HCEC 1CT (cell line): Measurements from ENCODE around the gene ANKRD13A.
A peak's percentile ranks its signal among the peaks of the same experiment; 100 is the strongest.
"Not testable (repeated sequence)": the region's sequence is repeated elsewhere in the genome, so short reads cannot be mapped to it uniquely, and the experiment has no call there.

Source experiments
- DNase-seq: peaks from one replicate; pipeline ENCODE4 v3.0.0-alpha.2; 2017

The ANKRD13A gene

GRCh38 chr12:110049034-110049433 is 49.8 kb downstream of the ANKRD13A start:
- not testable (repeated sequence) for DNase-seq

DNA sequence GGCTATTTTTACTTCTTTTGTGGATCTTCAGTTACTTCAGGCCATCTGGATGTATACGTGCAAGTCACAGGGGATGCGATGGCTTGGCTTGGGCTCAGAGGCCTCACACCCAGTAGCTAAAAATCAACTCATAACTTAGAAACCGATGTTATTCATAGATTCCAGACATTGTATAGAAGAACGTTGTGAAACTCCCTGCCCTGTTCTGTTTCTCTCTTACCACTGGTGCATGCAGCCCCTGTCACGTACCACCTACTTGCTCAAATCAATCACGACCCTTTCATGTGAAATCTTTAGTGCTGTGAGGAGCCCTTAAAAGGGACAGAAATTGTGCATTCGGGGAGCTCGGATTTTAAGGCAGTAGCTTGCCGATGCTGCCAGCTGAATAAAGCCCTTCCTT is 50.4 kb downstream of the ANKRD13A start:
- DNase-seq, result not testable (repeated sequence)

- no peak for DNase-seq
Measured at GRCh38 chr12:110050927-110051326, 51.7 kb downstream of the ANKRD13A start.

- DNase-seq, result peak; percentile 95
Measured at GRCh38 chr12:110055375-110056352, 56.4 kb downstream of the ANKRD13A start.

DNA sequence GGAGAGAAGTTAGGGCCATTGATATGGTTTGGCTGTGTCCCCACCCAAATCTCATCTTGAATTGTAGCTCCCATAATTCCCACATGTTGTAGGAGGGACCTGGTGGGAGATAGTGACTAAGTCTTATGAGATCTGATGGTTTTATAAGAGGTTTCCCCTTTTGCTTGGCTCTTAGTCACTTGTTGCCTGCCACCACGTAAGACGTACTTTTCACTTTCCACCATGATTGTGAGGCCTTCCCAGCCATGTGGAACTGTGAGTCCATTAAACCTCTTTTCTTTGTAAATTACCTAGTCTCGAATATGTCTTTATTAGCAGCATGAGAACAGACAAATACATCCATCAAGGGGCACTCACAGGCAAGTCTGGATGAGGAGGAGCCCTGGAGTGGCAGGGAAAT is 57.4 kb downstream of the ANKRD13A start:
- DNase-seq, result not testable (repeated sequence)

- no peak for DNase-seq
Measured at GRCh38 chr12:110058875-110059615, 59.8 kb downstream of the ANKRD13A start.

DNA sequence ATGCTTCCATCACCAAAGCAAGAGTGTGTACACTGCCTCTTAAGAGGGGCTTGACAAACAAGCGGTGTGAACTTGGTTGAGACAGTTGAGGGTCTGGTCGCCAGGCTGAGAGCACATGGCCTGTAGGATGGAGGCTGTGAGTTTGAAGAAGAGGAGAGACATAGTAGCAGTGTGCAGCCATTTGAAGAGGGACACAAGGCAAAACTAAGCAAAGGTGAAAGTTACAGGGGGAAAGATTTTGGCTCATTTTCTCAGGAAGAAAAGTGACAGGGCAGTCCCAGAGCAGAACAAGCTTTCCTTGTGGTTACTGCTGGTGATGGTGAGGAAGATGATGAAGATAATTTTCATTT is 60.4 kb downstream of the ANKRD13A start:
- DNase-seq, result no peak

- no peak for DNase-seq
Measured at GRCh38 chr12:110062241-110062640, 63.0 kb downstream of the ANKRD13A start.

DNA sequence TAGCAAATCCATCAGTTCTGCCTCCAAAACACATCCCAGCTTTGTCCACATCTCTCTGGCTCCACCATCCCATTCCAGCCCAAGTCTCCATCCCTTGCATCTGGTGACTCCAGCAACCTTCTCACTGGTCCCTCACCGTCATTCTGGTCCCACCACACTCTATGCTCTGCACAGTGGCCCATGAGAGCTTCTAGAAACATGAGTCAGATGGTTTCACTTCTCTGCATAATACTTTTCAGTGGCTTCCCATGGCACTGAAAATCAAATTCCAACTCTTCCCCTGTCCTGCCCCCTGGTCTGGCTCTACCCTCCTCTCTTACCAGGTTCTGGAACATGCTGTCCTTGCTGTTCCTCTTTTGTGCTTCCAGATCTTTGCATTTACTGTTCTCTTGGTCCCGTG is 66.3 kb downstream of the ANKRD13A start:
- no peak for DNase-seq

DNA sequence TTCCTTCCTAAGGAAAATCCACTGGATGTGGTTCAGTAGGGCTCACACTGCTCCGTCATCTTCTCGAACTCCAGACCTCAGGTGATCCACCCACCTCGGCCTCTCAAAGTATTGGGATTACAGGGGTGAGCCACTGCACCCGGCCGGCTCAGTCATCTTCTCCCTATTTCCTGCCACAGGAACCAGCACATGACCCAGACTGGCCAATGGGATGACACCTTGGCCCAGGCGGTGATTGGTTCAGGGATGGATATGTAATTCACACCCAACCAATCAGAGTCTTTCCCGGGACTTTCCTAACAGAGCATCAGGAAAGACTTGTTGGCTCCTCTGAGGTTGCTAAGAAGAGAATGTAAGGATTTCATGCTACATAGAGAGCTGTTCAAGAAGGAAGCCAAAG is 68.3 kb downstream of the ANKRD13A start:
- DNase-seq, result no peak

DNA sequence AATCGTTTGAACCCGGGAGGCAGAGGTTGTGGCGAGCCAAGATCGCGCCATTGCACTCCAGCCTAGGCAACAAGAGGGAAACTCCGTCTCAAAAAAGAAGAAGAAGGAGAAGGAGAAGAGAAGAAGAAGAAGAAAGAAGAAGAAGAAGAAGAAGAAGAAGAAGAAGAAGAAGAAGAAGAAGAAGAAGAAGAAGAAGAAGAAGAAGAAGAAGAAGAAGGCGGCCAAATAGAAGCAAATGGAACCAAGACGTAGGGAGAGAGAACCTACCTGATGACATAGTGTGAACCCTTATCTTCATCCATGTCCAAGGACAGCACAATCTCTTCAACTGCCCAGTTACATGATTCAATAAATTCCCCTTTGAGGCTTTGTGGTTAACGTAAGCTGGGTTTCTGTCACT is 68.9 kb downstream of the ANKRD13A start:
- not testable (repeated sequence) for DNase-seq

- no peak for DNase-seq
Measured at GRCh38 chr12:110068654-110069053, 69.4 kb downstream of the ANKRD13A start.

DNA sequence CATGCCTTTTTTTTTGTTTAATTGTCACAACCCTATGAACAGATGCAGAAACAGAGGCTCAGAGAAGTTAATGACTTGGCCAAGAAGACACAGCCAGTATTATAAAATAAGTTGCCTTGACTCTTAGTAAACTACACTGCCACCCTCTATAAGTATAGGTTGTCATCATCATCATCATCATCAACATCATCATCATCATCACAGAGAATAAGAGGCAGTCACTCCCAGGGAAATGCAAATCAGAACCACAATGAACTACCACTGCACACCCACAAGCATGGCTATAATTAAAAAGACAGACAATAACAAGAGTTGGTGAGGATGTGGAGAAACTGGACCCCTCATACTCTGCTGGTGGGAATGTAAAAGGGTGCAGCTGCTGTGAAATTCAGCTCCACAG is 72.3 kb downstream of the ANKRD13A start:
- no peak for DNase-seq

DNA sequence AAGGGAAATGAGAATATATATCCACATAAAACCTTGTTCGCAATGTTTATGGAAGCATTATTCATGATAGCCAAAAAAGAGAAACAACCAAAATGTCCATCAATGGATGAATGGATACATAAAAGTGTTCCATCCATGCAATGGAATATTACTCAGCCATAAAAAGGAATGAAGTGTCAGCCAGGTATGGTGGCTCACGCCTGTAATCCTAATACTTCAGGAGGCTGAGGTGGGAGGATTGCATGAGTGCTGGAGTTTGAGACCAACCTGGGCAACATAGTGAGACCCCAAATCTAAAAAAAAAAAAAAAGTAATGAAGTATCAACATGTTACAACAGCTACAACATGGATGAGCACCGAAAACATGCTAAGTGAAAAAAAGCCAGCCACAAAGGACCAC is 72.7 kb downstream of the ANKRD13A start:
- no peak for DNase-seq

- DNase-seq, result not testable (repeated sequence)
Measured at GRCh38 chr12:110072636-110073035, 73.4 kb downstream of the ANKRD13A start.

DNA sequence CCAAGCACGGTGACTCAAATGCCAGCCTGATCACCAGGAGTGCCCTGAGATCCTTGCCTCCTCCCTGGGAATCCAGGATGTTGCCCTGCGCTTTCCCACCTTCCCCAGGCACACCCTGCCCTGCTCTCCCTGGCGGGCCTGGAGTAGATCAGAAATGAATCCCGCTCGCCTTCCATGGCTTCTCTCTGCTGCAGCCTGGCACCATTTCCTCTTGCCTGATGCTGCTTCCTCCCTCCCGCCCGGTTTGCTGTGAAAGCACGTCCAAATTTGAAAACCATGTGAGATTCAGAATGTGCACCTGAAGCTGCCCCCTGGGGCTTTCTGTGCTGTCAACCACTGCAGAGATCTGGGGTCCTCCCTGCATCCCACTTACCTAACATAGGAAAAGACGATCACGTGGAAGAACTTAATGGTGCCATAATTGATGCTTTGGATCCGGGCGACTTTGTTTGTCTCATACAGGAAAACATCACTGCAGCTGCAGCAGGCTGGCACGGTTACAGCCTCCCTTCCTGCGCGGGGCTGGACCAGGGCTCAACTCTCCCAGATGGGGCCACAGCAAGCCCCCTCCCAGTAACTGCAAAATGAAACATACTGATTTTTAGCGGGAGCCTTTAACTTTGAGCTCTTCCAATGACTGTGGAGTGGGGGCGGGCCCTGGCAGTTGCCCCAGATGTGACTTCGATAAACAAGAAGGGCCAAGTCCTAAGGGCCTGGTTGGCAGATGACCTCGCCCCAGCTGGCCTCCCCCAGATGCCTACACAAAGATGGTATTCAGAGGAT is 74.0 kb downstream of the ANKRD13A start:
- no peak for DNase-seq

GRCh38 chr12:110074089-110074488 is 74.9 kb downstream of the ANKRD13A start:
- DNase-seq, result no peak

GRCh38 chr12:110075880-110076279 is 76.7 kb downstream of the ANKRD13A start:
- no peak for DNase-seq

- no peak for DNase-seq
Measured at GRCh38 chr12:110077800-110078199, 78.6 kb downstream of the ANKRD13A start.

DNA sequence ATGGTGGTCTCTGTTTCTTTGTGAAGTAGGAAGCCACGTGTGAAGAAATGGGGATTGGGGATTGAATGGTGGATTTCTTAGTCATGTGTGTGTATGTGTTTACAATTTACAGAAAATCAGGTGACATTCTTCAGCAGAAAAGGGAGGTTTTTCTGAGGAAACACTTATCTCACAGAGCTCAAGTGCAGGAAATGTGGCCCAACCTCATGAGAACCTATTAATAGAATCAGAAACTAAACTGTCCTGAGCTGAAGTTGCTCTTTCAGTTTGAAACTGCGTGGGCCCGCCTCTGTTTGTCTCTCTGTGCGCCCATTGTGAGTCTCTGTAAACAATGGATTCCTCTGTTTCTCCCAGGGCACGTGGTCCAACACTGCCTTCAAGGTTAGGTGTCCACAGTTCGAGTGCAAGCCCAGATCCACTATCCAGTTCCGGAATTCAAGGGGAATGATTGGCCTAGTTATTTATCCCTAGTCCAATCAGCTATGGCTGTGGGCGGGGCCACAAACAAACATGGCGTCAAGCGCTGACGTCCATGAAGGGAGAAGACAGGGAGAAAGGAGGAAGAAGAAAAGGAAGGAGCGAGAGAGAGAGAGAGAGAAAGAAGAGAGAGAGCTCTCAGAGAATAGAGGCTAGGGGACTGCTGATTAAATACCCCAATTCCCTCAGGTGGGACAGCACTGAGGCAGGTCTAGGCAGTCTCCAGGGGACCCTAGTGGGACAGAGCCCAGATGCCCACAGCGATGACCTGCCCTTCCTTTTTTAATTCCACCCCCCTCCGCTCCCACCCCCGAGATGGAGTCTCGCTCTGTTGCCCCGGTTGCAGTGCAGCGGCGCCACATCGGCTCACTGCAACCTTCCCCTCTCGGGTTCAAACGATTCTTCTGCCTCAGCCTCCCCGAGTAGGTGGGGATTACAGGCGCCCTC is 80.5 kb downstream of the ANKRD13A start:
- no peak for DNase-seq

DNA sequence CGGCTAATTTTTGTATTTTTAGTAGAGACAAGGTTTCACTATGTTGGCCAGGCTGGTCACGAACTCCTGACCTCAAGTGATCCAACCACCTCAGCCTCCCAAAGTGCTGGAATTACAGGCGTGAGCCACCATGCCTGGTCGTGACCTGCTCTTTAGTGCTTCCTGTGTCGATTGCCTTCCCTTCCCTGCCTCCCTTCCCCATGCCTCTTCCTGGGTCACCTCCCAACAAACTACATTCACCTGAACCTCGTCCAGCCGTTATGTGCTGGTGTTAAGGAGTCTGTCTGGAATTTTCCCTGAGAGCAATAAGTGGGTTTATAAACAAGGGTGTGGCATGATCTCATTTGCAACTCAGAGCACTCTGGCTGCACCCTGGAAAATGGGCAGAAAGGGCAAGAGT is 81.2 kb downstream of the ANKRD13A start:
- no peak for DNase-seq
